Medulla oblongata (tissue), 1 donor: ENCODE results near the gene SEMA3G.

Source experiments
- DNase-seq: peaks from one replicate; pipeline ENCODE4 v3.0.0-alpha.2; 2015; ENCODE audit errors: extremely low spot score

The SEMA3G gene

DNA sequence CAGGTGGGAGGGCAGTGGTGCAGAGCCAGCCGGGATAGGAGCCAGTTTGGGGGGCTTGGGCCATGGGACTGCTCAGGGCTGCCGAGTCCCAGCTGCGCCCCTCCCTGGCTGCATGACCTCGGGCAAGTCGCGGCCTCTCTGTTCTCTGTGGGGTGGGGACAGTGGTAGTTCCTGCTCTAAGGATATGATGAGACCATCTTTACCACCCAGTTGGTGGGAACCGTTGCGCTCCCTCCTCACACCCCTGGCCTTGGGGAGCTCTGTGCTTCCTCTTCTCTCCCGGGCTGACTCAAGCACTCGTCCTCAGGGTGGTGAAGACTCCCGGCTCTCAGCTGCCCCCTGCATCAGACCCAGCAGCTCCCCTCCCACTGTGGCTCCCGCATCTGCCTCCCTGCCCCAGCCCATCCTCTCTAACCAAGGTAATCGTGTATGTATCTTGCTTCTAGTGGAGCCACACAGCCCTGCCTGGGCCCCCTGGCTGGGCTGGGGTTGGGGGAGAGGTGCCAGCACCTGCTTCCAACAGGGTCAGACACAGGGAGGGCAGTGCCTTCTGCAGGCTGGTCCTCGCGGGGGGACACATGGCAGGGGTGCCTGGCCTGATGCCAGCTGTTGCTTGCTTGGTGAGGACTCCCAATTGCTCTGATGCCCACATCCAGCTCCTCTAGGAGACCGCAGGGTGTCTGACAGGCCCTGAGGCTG, 35.1 kb upstream of the SEMA3G start:
- DNase-seq, result no peak

GRCh38 chr3:52479037-52479876, 34.4 kb upstream of the SEMA3G start:
- DNase-seq, result no peak

- DNase-seq, result no peak
These were observed 32.8 kb upstream of the SEMA3G start for GRCh38 chr3:52477796-52478095.

GRCh38 chr3:52477076-52477795, 32.3 kb upstream of the SEMA3G start:
- DNase-seq, result no peak

DNA sequence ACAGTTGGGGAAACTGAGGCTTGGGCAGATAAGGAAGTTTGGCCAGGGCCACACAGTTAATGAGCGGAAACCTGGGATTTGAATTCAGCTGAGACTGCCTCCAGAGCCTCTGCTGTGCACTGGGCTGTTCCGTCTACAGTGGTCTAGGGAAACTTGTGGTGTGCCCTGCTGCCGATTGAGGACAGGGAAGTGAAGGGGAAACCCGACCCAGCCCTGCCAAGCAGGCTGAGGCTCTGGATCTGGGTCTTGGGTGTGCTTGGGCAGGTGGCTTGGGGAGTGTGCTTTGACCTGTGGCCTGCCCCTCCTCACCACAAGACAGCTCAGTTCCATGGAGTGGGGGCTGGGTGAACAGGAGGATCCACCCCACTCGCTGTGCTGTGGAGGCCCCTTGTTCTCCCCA, 28.1 kb upstream of the SEMA3G start:
- DNase-seq, result no peak

- no peak for DNase-seq
These were observed 27.5 kb upstream of the SEMA3G start for GRCh38 chr3:52472239-52473000.

- DNase-seq, result peak; percentile 78
These were observed 26.7 kb upstream of the SEMA3G start for GRCh38 chr3:52471371-52472238.

- no peak for DNase-seq
These were observed 26.0 kb upstream of the SEMA3G start for GRCh38 chr3:52470920-52471319.

GRCh38 chr3:52469001-52469400, 24.1 kb upstream of the SEMA3G start:
- no peak for DNase-seq

- DNase-seq, result no peak
These were observed 23.4 kb upstream of the SEMA3G start for GRCh38 chr3:52468336-52468735.

GRCh38 chr3:52463416-52463815, 18.5 kb upstream of the SEMA3G start:
- DNase-seq, result no peak

DNA sequence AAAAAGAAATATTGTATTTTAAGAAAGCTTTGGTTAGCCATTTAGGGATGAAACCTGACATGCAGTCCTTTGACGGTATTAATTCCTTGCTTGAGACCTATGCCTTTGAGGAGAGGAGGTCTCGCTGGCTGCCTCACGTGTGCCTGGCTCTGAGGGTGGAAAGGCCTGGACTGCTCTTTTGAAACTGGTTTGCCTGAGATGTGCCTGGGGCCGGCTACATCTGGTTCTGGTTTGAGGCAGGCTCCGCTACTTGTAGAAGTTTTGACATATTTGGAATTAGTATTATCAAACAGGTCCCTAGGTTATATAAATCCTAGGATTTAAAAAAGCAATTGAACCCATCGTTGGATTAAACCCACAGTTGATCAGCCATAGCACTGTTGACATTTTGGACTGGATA, 17.0 kb upstream of the SEMA3G start:
- DNase-seq, result no peak

DNA sequence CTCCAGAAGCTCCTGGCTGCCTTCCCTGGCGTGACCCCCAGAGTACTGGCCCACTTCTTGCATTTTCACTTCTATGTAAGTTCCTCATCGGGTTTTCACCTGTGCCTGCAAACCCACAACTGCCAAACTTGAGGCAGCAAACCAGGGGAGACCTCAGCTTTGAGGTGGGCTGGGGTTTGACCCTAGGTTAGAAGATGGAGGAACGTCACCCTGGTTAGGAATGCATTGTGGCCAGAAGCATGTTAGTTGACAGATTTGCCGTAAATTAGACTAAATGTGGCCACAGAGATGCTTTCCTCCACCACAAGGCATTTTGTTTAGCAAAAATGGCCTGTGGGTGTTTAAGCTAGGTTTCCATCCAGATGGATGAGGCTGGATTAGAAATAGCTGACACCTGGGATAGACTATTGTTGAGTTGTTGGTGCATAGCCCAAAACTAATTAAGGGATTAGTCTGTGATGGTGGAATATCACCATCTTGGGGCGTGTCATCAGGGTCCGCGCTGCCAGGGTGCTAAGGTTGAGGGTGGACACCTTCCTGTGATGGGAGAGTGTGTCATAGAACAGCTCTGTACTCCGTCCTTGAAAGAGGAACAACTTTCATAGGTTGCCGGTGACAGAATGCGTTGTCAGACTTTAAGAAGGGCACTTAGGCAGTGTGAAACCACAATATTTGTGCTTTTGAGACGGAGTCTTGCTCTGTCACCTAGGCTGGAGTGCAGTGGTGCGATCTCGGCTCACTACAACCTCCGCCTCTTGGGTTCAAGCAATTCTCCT, 14.1 kb upstream of the SEMA3G start:
- no peak for DNase-seq

DNA sequence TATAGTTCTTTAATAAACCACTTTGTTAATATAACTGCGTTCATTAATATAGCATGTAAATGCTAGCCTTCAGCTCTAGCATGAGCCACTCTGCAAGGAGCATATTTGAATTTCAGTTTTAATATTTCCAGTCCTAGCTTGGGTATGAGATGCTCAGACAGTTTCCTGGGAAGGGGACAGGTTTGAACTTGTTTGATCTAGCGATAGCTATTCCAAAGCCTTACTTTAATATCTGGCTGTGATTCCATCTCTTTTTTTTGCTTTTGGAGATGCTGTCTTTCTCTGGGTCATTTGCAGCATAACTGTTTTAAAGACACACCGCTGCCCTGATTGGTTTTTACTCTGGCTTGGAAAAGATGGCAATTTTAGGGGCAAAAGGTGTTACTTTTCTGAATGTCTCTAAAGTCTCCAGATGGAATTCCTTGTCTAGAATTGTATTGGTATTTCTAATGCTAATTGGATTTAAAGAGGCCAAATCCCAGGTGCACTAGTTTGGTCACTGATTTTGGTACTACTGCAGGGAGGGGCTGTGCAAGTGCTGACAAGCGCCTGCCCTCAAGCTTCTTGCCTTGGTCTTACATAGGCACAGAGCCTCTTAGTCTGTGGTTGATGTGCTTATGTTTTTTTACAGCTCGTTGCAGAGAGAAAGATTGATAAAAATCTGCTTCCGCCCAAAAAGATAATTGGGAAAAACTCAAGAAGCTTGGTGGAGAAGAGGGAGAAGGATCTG, 13.3 kb upstream of the SEMA3G start:
- DNase-seq, result no peak

- no peak for DNase-seq
These were observed 11.9 kb upstream of the SEMA3G start for GRCh38 chr3:52456800-52457183.

DNA sequence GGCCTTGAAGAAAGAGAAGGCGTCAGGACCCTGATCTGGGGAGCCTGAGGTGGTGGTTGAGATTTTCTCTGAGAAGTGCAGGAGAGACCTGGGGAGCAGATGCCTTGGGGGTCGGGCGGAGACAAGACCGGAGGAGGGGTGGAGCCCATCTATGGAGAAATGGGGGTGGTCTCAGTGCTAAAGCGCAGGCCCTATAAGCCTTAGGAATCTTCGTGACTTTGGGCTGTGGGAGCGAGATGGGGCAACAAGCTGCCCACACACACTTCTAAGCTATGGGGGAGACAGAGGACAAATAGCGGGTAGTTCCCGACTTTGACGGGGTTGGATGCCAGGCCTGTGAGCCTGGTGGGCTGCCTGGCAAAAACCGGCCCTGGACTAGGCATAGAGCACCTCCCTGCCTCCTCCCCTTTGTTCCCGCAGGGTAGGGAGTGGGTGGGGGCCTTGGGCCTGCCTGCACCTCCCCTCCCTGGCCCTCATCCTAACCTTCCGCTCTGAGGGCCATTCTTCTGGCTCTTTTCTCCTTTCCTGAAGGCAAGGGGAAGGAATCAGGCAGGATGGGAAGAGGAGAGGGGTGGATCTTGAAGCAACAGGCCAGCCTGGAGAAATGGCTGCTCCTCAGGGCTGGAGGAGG, 11.4 kb upstream of the SEMA3G start:
- DNase-seq, result peak; percentile 26

DNA sequence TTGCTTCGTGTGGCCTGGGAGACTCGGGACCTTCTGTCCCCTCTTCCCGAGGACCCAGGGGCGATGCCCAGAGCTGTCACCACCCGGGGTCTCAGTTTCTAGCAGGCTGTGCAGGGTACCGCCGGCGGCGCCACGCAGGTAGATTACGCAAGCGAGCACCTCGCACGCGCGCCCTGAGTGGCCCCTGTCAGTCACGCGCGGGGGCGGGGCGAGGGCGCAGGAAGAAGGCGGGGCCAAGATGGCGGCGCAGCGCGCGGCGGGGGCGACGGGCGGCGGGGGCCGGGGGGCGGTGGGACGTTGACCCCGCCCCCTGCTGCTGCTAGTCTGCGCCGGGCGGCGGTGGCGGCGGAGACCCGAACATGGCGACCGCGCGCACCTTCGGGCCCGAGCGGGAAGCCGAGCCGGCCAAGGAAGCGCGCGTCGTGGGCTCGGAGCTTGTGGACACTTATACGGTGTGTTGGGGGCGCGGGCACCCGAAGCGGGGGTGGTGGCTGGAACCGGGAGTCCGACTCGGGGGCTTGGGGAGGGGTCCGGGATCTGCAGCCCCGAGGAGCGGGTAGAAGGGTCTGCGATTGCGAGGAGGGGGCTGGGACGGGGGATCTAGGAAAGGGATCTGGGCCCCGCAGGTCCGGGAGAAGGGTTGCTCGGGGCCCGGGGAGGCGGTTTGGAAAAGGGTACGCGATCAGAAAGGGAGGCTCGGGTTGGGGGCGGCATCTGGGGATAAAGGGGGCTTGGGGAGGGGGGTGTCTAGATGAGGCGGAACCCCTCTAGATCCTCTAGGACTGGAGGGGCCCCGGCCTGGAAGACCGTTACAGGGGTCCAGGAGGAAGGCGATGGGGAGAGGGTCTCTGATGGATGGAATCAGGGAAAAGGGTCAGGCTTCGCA, 10.6 kb upstream of the SEMA3G start, which contains the start of gene NISCH:
Gene NISCH (plus strand): TSS at position 322 of the 886 bp plus-strand sequence. CDS start 38 bp downstream, at position 360.
- peak; percentile 84 for DNase-seq

GRCh38 chr3:52454938-52455282, 10.0 kb upstream of the SEMA3G start:
- no peak for DNase-seq
